Measurements from ENCODE around the gene CDKL2.

The CDKL2 gene

GRCh38 chr4:75561789-75562188 is 68.5 kb downstream of the CDKL2 start:
- no peak for TF ChIP-seq CTCF (IDR thresholded peaks at IDR 0.05; ENCODE audit: low read depth, low read length)
- H3K4me3 ChIP-seq (ENCODE audit: low read depth, low read length): no peak overlapping the region

GRCh38 chr4:75557696-75558095 is 72.6 kb downstream of the CDKL2 start:
- no peak for TF ChIP-seq CTCF (IDR thresholded peaks at IDR 0.05; ENCODE audit: low read depth, low read length)
- H3K4me3 ChIP-seq (ENCODE audit: low read depth, low read length): no peak overlapping the region

- TF ChIP-seq CTCF (IDR thresholded peaks at IDR 0.05; ENCODE audit: low read depth, low read length): no peak
- H3K4me3 ChIP-seq (ENCODE audit: low read depth, low read length): no peak within 1 kb of the TSS
Measured at GRCh38 chr4:75555294-75556164, 74.8 kb downstream of the CDKL2 start, which contains the start of gene ODAPH. ODAPH (plus strand) TSS chr4:75556066; CDS start chr4:75556083, 17 bp downstream.

GRCh38 chr4:75552452-75552851 is 77.9 kb downstream of the CDKL2 start:
- no peak overlapping the region for H3K4me3 ChIP-seq (ENCODE audit: low read depth, low read length)
- TF ChIP-seq CTCF (IDR thresholded peaks at IDR 0.05; ENCODE audit: low read depth, low read length): no peak

- no peak overlapping the region for H3K4me3 ChIP-seq (ENCODE audit: low read depth, low read length)
- no peak for TF ChIP-seq CTCF (IDR thresholded peaks at IDR 0.05; ENCODE audit: low read depth, low read length)
Measured at GRCh38 chr4:75549019-75549418, 81.3 kb downstream of the CDKL2 start.

DNA sequence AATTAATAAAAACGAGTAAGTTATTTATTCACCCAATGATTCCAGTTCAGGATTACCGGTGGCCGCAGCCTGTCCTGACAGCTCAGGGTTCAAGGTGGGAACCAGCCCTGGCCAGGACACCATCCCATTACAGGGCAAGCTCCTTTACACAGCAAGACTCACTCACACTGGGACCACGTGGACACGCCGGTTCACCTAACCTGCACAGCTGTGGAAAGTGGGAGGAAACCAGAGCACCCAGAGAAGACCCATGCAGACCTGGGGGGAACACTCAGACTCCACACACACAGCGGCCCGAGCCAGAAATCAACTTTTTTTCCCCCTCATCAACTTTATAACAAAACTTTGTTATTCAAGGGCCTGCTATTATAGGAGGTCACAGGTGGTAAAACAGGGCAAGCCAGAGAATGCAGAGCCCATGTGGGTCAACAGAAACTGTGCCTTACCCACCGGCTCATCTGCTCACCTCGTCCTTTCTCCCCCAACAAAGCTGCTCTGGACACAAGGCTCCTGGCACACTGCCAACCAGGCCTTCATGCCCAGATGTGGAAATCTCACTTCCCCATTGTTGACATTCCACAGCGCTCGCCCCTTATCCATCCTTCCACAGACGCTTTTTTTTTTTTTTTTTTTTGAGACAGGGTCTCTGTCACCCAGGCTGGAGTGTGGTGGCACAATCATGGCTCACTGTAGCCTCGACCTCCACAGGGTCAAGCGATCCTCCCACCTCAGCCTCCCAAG is 82.5 kb downstream of the CDKL2 start:
- TF ChIP-seq CTCF (IDR thresholded peaks at IDR 0.05; ENCODE audit: low read depth, low read length): no peak

DNA sequence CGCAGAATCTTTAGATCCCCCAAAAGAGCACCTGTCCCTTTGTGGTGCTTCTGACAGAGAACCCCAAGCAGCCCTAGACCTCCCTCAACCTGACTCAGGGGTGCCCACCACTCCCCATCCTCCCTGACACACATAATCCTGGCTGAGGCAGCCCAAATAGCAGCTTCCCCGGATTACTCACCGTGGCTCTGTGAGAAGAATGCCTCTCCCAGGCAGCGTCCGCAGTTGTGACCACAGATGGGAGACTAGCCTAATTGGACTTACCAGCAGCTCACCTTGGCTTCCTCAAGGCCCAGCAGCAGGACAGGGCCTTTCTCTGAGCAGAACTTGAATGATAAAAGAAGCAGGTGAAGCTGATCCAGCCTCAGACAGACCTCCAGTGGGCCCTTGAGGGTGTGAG is 84.8 kb downstream of the CDKL2 start:
- TF ChIP-seq CTCF (IDR thresholded peaks at IDR 0.05; ENCODE audit: low read depth, low read length): no peak
- H3K4me3 ChIP-seq (ENCODE audit: low read depth, low read length): no peak overlapping the region

More for the DNA sequence above, 82.5 kb downstream of the CDKL2 start:
- no peak overlapping the region for H3K4me3 ChIP-seq (ENCODE audit: low read depth, low read length)
